ENCODE measurements around the gene MDC1. TPM values are rescaled to one million over a fixed set of nuclear protein-coding genes. Genes with fewer than 3 reads are reported as not detected.
A peak's percentile ranks its signal among the peaks of the same experiment; 100 is the strongest.

The MDC1 gene
- total and polyA plus RNA-seq, 2 of the 13 experiments (the other 11 are each of a cell fraction or from before 2014, with no cell fraction given): 8.4 to 14.0 TPM

DNA sequence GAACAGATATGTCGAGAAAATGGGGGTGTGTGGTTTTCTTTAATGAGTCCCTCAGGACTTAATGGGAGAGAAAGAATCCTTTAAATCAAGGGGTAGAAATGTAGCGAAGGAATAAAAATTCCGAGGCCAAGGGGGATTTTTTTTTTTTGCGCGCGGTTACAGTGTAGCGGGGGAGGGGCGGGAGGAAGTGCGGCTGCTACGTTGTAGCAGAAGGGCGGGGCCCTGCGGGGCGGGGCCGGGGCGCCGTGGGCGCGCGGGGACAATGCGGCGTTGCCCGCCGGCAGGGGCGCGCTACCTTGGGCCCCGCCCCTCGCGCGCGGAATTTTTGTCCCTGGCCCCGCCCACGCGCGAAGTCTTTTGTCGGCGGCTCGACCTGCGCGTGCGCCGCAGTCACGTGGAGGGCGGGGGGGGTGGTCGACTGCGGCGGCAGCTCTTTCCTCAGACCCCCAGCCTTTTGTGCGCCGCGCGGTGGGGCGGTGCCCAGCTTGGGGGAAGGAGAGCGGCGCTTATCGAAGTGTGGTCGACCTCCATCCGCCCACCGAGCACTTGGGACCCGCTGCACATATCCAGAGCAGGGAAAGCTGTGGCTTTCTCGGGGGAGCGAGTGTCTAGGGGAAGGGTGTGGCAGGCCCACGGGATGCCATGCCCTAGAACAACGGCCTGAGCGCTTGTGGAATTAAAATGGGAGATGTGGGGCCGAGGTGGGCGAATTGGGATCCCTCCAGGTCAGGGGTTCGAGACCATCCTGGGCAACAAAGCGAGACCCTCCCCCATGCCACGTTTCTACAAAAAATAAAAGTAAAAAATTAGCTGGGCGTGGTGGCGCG is 4.3 kb upstream of the MDC1 start (continued):
- no peak; the same call in 1 of the 2 replicates for TF ChIP-seq RBAK (CRISPR knock-in tag; IDR thresholded peaks at IDR 0.05)
- TF ChIP-seq PHF20 (CRISPR knock-in tag; IDR thresholded peaks at IDR 0.05): no peak
- TF ChIP-seq IKZF5 (CRISPR knock-in tag; IDR thresholded peaks at IDR 0.05): peak; percentile 76
- TF ChIP-seq MEF2D (CRISPR knock-in tag; IDR thresholded peaks at IDR 0.05): no peak
- no peak for TF ChIP-seq ZNF619 (CRISPR knock-in tag; IDR thresholded peaks at IDR 0.05)
- TF ChIP-seq MIER2 (CRISPR knock-in tag; IDR thresholded peaks at IDR 0.05): 0 out of 2 replicates have a peak, but pooled peaks have one; percentile 21
- TF ChIP-seq KLF12 (CRISPR knock-in tag; IDR thresholded peaks at IDR 0.05; ENCODE audit: borderline replicate concordance): peak; percentile 64; the same call in 1 of the 2 replicates
- no peak; the same call in 1 of the 2 replicates for TF ChIP-seq FOSL2 (CRISPR knock-in tag; IDR thresholded peaks at IDR 0.05)
- no peak; the same call in 1 of the 2 replicates for TF ChIP-seq ZNF276 (CRISPR knock-in tag; IDR thresholded peaks at IDR 0.05; ENCODE audit: low read depth)
- peak; percentile 53; the same call in 1 of the 2 replicates for TF ChIP-seq CENPT (CRISPR knock-in tag; IDR thresholded peaks at IDR 0.05; ENCODE audit: low read depth)
- TF ChIP-seq HCFC1 (IDR thresholded peaks at IDR 0.05; ENCODE audit: low read depth, low read length): peak; percentile 28; the same call in 1 of the 2 replicates
- TF ChIP-seq ZNF713 (CRISPR knock-in tag; IDR thresholded peaks at IDR 0.05): no peak
- peak; percentile 88; the same call in 1 of the 2 replicates for TF ChIP-seq ZNF326 (CRISPR knock-in tag; IDR thresholded peaks at IDR 0.05; ENCODE audit: borderline replicate concordance)
- no peak for TF ChIP-seq CC2D1A (CRISPR knock-in tag; IDR thresholded peaks at IDR 0.05)
- TF ChIP-seq ZNF44 (CRISPR knock-in tag; IDR thresholded peaks at IDR 0.05): no peak
- TF ChIP-seq ATF4 (CRISPR knock-in tag; IDR thresholded peaks at IDR 0.05): no peak
- TF ChIP-seq, protein P1, sequence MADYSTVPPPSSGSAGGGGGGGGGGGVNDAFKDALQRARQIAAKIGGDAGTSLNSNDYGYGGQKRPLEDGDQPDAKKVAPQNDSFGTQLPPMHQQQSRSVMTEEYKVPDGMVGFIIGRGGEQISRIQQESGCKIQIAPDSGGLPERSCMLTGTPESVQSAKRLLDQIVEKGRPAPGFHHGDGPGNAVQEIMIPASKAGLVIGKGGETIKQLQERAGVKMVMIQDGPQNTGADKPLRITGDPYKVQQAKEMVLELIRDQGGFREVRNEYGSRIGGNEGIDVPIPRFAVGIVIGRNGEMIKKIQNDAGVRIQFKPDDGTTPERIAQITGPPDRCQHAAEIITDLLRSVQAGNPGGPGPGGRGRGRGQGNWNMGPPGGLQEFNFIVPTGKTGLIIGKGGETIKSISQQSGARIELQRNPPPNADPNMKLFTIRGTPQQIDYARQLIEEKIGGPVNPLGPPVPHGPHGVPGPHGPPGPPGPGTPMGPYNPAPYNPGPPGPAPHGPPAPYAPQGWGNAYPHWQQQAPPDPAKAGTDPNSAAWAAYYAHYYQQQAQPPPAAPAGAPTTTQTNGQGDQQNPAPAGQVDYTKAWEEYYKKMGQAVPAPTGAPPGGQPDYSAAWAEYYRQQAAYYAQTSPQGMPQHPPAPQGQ (CRISPR knock-in tag; IDR thresholded peaks at IDR 0.05; ENCODE audit: borderline replicate concordance): peak; percentile 19; the same call in 1 of the 2 replicates
- 0 out of 2 replicates have a peak, but pooled peaks have one; percentile 25 for TF ChIP-seq ZNF839 (CRISPR knock-in tag; IDR thresholded peaks at IDR 0.05; ENCODE audit: borderline replicate concordance)
- TF ChIP-seq MBD4 (IDR thresholded peaks at IDR 0.05; ENCODE audit: borderline replicate concordance, low read length): no peak
- TF ChIP-seq ZNF292 (CRISPR knock-in tag; IDR thresholded peaks at IDR 0.05; ENCODE audit: borderline replicate concordance, low read depth): no peak
- TF ChIP-seq FLYWCH1 (CRISPR knock-in tag; IDR thresholded peaks at IDR 0.05): no peak
- TF ChIP-seq GATAD1 (CRISPR knock-in tag; IDR thresholded peaks at IDR 0.05): peak; percentile 76
- TF ChIP-seq ZNF567 (CRISPR knock-in tag; IDR thresholded peaks at IDR 0.05; ENCODE audit: borderline replicate concordance): no peak; the same call in 1 of the 2 replicates

All from HepG2 (cell line).